Neural progenitor cell (in vitro differentiated cells): ENCODE results near the gene RPLP1. TPM values are rescaled to one million over a fixed set of nuclear protein-coding genes. Genes with fewer than 3 reads are reported as not detected.

Experiments
- DNase-seq: peaks from one replicate; pipeline ENCODE4 v3.0.0-alpha.2; 2016; ENCODE audit warnings: low spot score
- H2AFZ ChIP-seq: fragments of 200-600 bp; sonication (generic); replicated peaks from 2 replicates; pipeline ENCODE4 v1.6.1; 2016; ENCODE audit warnings: antibody characterized with exemption
- H3F3A ChIP-seq: fragments of 200-600 bp; sonication (generic); 2 replicates; pipeline ENCODE4 v1.6.1; 2016; ENCODE audit warnings: antibody characterized with exemption, low read depth
- H3K27ac ChIP-seq: fragments of 200-600 bp; sonication (generic); 2 replicates; pipeline ENCODE4 v1.5.1; 2016; ENCODE audit warnings: mild to moderate bottlenecking
- H3K27me3 ChIP-seq: fragments of 200-600 bp; sonication (generic); 2 replicates; pipeline ENCODE4 v1.6.1; 2016; ENCODE audit warnings: mild to moderate bottlenecking, moderate library complexity
- H3K36me3 ChIP-seq: fragments of 200-600 bp; sonication (generic); 2 replicates; pipeline ENCODE4 v1.5.1; 2016
- H3K4me1 ChIP-seq: fragments of 200-600 bp; sonication (generic); 2 replicates; pipeline ENCODE4 v1.6.1; 2016; ENCODE audit warnings: mixed run types
- H3K4me2 ChIP-seq: fragments of 200-600 bp; sonication (generic); 2 replicates; pipeline ENCODE4 v1.6.1; 2016
- H3K4me3 ChIP-seq: fragments of 200-600 bp; sonication (generic); 2 replicates; pipeline ENCODE4 v1.5.1; 2016
- H3K79me2 ChIP-seq: fragments of 200-600 bp; sonication (generic); 2 replicates; pipeline ENCODE4 v1.6.1; 2016; ENCODE audit warnings: low read depth
- H3K9ac ChIP-seq: fragments of 200-600 bp; sonication (generic); 2 replicates; pipeline ENCODE4 v1.6.1; 2016
- H3K9me3 ChIP-seq: fragments of 200-600 bp; sonication (generic); 2 replicates; pipeline ENCODE4 v1.5.1; 2016; ENCODE audit warnings: low read depth
- H4K20me1 ChIP-seq: fragments of 200-600 bp; sonication (generic); 2 replicates; pipeline ENCODE4 v1.6.1; 2016; ENCODE audit warnings: low read depth
- H3K27ac Mint-ChIP-seq: 3 replicates; pipeline ENCODE4 v1.8.0; 2021; ENCODE audit warnings: mixed read lengths
- H3K27me3 Mint-ChIP-seq: 2 replicates; pipeline ENCODE4 v1.8.0; 2022; ENCODE audit warnings: low read depth, mild to moderate bottlenecking, inconsistent platforms, moderate library complexity, mixed read lengths; ENCODE audit not compliant: insufficient read depth
- H3K36me3 Mint-ChIP-seq: 3 replicates; pipeline ENCODE4 v1.8.0; 2021; ENCODE audit warnings: mixed read lengths
- H3K4me1 Mint-ChIP-seq: 3 replicates; pipeline ENCODE4 v1.8.0; 2021; ENCODE audit warnings: mixed read lengths
- H3K4me3 Mint-ChIP-seq: 3 replicates; pipeline ENCODE4 v1.8.0; 2021; ENCODE audit warnings: mild to moderate bottlenecking, moderate library complexity, mixed read lengths
- H3K9me3 Mint-ChIP-seq: 3 replicates; pipeline ENCODE4 v1.8.0; 2020; ENCODE audit warnings: mixed read lengths
- CTCF ChIP-seq: fragments of 200-600 bp; sonication (generic); IDR thresholded peaks from 2 replicates; pipeline ENCODE4 v1.5.1; 2017; ENCODE audit warnings: antibody characterized with exemption, mild to moderate bottlenecking
- EZH2 ChIP-seq: fragments of 200-600 bp; sonication (generic); IDR thresholded peaks from 2 replicates; pipeline ENCODE4 v1.6.1; 2017; ENCODE audit warnings: antibody characterized with exemption, mild to moderate bottlenecking, moderate library complexity
- EZH2phosphoT487 ChIP-seq: fragments of 200-600 bp; sonication (generic); IDR thresholded peaks from 2 replicates; pipeline ENCODE4 v1.6.1; 2017; ENCODE audit warnings: antibody characterized with exemption
- total RNA-seq: library from RNA; depleted of rRNA; stranded (reverse); fragments of >200 nt; gene quantifications from 2 replicates; pipeline ENCODE4 v1.2.3, GENCODE V29; 2015; ENCODE audit warnings: low replicate concordance

RPLP1 gene
- total RNA-seq, 1 donor from 2014 or later: 109 TPM

- H3K9me3 Mint-ChIP-seq: peaks cover 3% of the 10 kb centered on the region
These were observed 22.3 kb downstream of the RPLP1 start for GRCh38 chr15:69474846-69475455.

GRCh38 chr15:69475769-69476358, 23.2 kb downstream of the RPLP1 start:
- Histone ChIP-seq H3K27me3 (no peaks in the 10 kb centered on the region), H3K79me2 (no peaks in the 10 kb centered on the region), H3K4me2 (no peak overlapping the region), H3K9ac (no peak overlapping the region), H3F3A (no peaks in the 10 kb centered on the region), H2AFZ (no peak overlapping the region), H4K20me1 (no peaks in the 10 kb centered on the region), H3K4me3 (no peak overlapping the region), H3K36me3 (no peaks in the 10 kb centered on the region), H3K27ac (no peak overlapping the region), H3K9me3 (peaks cover 3% of the 10 kb centered on the region), H3K4me1 (no peaks in the 10 kb centered on the region)
- Mint-ChIP-seq H3K36me3 (peaks cover 4% of the 10 kb centered on the region), H3K27me3 (peaks cover 12% of the 10 kb centered on the region), H3K27ac (no peak overlapping the region), H3K4me3 (no peak overlapping the region), H3K4me1 (peaks cover 7% of the 10 kb centered on the region), H3K9me3 (peaks cover 3% of the 10 kb centered on the region)
- TF ChIP-seq CTCF (peak; percentile 95), EZH2 (no peak), EZH2phosphoT487 (no peak)
- peak; percentile 74 for DNase-seq

More at GRCh38 chr15:69474846-69475455, 22.3 kb downstream of the RPLP1 start:
- Histone ChIP-seq H2AFZ (no peak overlapping the region), H3F3A (no peaks in the 10 kb centered on the region), H3K4me2 (no peak overlapping the region), H3K79me2 (no peaks in the 10 kb centered on the region), H3K4me1 (no peaks in the 10 kb centered on the region), H4K20me1 (no peaks in the 10 kb centered on the region), H3K9me3 (no peaks in the 10 kb centered on the region), H3K36me3 (no peaks in the 10 kb centered on the region), H3K27ac (no peak overlapping the region), H3K27me3 (no peaks in the 10 kb centered on the region), H3K4me3 (no peak overlapping the region), H3K9ac (no peak overlapping the region)
- DNase-seq: no peak
- H3K27me3 Mint-ChIP-seq: peaks cover 9% of the 10 kb centered on the region
- peak overlapping the region; percentile 16 for H3K4me3 Mint-ChIP-seq
- H3K27ac Mint-ChIP-seq: peak overlapping the region; percentile 43
- H3K4me1 Mint-ChIP-seq: peaks cover 7% of the 10 kb centered on the region
- H3K36me3 Mint-ChIP-seq: peaks cover 4% of the 10 kb centered on the region
- TF ChIP-seq EZH2 (no peak), CTCF (no peak)

GRCh38 chr15:69476704-69477473, 24.3 kb downstream of the RPLP1 start:
- H3K27ac ChIP-seq: no peak overlapping the region
- no peak overlapping the region for H3K4me2 ChIP-seq
- Mint-ChIP-seq H3K4me1 (peaks cover 7% of the 10 kb centered on the region), H3K4me3 (no peak overlapping the region), H3K9me3 (peaks cover 3% of the 10 kb centered on the region), H3K27me3 (peaks cover 12% of the 10 kb centered on the region), H3K27ac (no peak overlapping the region), H3K36me3 (peaks cover 4% of the 10 kb centered on the region)
- H3K79me2 ChIP-seq: no peaks in the 10 kb centered on the region
- TF ChIP-seq EZH2 (no peak), EZH2phosphoT487 (no peak), CTCF (no peak)
- no peaks in the 10 kb centered on the region for H3K36me3 ChIP-seq
- no peaks in the 10 kb centered on the region for H3K27me3 ChIP-seq
- H3K9ac ChIP-seq: no peak overlapping the region
- no peaks in the 10 kb centered on the region for H3K4me1 ChIP-seq
- DNase-seq: no peak
- H4K20me1 ChIP-seq: no peaks in the 10 kb centered on the region
- H3K9me3 ChIP-seq: peaks cover 3% of the 10 kb centered on the region
- no peaks in the 10 kb centered on the region for H3F3A ChIP-seq
- no peak overlapping the region for H2AFZ ChIP-seq
- H3K4me3 ChIP-seq: no peak overlapping the region
